Cerebellar nuclear complex (tissue), 1 donor: ENCODE measurements around the gene NOL4L.
"Not testable (repeated sequence)": the region's sequence is repeated elsewhere in the genome, so short reads cannot be mapped to it uniquely, and the experiment has no call there.

ENCODE experiments used
- DNase-seq, 2 experiments: peaks; one replicate each; lab custom pipeline; 2025; lab: John Stamatoyannopoulos, UW

NOL4L gene

GRCh38 chr20:32473231-32474008 is 111.7 kb downstream of the NOL4L start:
- DNase-seq: no peak

GRCh38 chr20:32472581-32473207 is 112.4 kb downstream of the NOL4L start:
- no peak for DNase-seq

- no peak for DNase-seq
Measured at GRCh38 chr20:32470940-32471339, 114.2 kb downstream of the NOL4L start.

- DNase-seq: no peak
Measured at GRCh38 chr20:32470025-32470861, 114.9 kb downstream of the NOL4L start.

- DNase-seq: no peak
Measured at GRCh38 chr20:32468860-32469259, 116.3 kb downstream of the NOL4L start.

GRCh38 chr20:32468313-32468640 is 116.9 kb downstream of the NOL4L start:
- no peak for DNase-seq

GRCh38 chr20:32467506-32468312 is 117.4 kb downstream of the NOL4L start:
- no peak for DNase-seq

- DNase-seq: no peak
Measured at GRCh38 chr20:32466739-32467505, 118.2 kb downstream of the NOL4L start.

GRCh38 chr20:32465901-32466675 is 119.0 kb downstream of the NOL4L start:
- not testable (repeated sequence) for DNase-seq

- DNase-seq: no peak
Measured at GRCh38 chr20:32465092-32465900, 119.8 kb downstream of the NOL4L start.

- DNase-seq: no peak
Measured at GRCh38 chr20:32464401-32465091, 120.6 kb downstream of the NOL4L start.

- DNase-seq: no peak
Measured at GRCh38 chr20:32463642-32464400, 121.3 kb downstream of the NOL4L start.

- DNase-seq: no peak
Measured at GRCh38 chr20:32462900-32463641, 122.1 kb downstream of the NOL4L start.

GRCh38 chr20:32461836-32462600 is 123.1 kb downstream of the NOL4L start:
- no peak for DNase-seq

GRCh38 chr20:32460683-32461320 is 124.3 kb downstream of the NOL4L start:
- no peak for DNase-seq

GRCh38 chr20:32460231-32460630 is 124.9 kb downstream of the NOL4L start:
- no peak for DNase-seq
